Measurements from ENCODE around the gene CEP170B. TPM values are rescaled to one million over a fixed set of nuclear protein-coding genes. Genes with fewer than 3 reads are reported as not detected.

CEP170B gene
- total RNA-seq, 1 donor from 2014 or later, result 55.4 TPM

DNA sequence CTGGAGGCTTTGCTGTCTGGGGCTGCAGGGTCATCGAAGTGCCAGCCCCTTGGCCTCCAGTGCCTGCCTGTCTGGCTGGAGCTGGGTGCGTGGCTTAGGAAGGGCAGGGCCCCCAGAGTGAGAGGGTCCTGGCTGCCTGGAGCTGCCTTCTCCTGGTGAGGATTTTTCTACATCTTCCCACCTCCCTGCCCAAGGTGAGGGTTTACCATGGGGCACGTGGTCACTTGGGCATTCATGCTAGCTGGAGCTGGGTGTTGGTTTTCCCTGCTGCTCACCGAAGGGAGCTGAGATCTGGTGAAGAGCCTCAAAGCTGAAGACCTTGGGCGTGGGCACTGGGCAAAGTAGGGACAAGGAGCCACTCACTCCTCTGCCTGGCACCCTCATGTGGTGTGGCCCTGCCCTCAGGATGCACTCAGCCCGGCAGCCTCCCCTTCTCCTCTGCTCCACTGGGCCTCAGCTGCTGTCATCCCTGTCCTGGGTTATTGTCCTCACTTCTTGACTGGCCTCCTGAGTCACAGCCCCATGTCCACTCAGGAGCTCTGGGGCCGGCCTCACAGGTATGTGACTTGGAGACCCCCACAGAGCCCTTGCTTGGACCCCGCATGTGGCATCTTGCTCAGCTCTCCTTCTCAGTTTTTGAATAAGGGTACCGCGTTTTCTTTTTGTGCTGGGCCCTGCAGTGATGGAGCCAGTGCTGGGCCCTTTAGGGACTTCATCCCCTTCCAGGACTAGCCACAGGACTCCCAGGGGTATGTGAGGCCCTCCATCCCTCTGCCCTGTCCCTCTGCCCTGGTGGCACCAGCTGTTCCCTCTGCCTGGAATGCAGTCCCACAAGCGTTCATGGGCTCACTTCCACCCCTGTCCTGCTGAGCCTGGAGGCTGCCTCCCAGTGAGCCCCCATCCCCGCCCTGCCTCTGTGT, 1.6 kb downstream of the CEP170B start:
- DNase-seq (ENCODE audit: low read depth) (no peak), FAIRE-seq (no peak)
- Histone ChIP-seq H3K27me3 (ENCODE audit: insufficient read depth, low read length) (peaks cover 14% of the 10 kb centered on the region), H3K9ac (ENCODE audit: low read length) (peak overlapping the region; percentile 86), H3K9me3 (ENCODE audit: insufficient read depth, low read depth, low read length) (no peaks in the 10 kb centered on the region), H3K4me1 (ENCODE audit: insufficient read depth, low read length) (peaks cover 11% of the 10 kb centered on the region), H3K4me3 (ENCODE audit: insufficient read depth, low read depth, low read length) (peak overlapping the region; percentile 59), H3K36me3 (ENCODE audit: insufficient read depth, low read length) (no peaks in the 10 kb centered on the region), H3K27ac (ENCODE audit: low read depth, low read length) (no peak overlapping the region), H2AFZ (ENCODE audit: low read depth, low read length) (no peak overlapping the region), H3K4me2 (ENCODE audit: low read length) (peak overlapping the region; percentile 90), H4K20me1 (ENCODE audit: insufficient read depth, low read length) (peaks cover 57% of the 10 kb centered on the region), H3K79me2 (ENCODE audit: insufficient read depth, low read length) (peaks cover 60% of the 10 kb centered on the region)
- H3K27ac Mint-ChIP-seq (ENCODE audit: unreplicated experiment), result peak overlapping the region; percentile 72
- H3K4me3 Mint-ChIP-seq (ENCODE audit: unreplicated experiment), result peak overlapping the region; percentile 84
- H3K27me3 Mint-ChIP-seq (ENCODE audit: low read depth, unreplicated experiment), result peaks cover 3% of the 10 kb centered on the region
- H3K36me3 Mint-ChIP-seq (ENCODE audit: low read depth, unreplicated experiment), result peaks cover 2% of the 10 kb centered on the region
- TF ChIP-seq, protein P1, sequence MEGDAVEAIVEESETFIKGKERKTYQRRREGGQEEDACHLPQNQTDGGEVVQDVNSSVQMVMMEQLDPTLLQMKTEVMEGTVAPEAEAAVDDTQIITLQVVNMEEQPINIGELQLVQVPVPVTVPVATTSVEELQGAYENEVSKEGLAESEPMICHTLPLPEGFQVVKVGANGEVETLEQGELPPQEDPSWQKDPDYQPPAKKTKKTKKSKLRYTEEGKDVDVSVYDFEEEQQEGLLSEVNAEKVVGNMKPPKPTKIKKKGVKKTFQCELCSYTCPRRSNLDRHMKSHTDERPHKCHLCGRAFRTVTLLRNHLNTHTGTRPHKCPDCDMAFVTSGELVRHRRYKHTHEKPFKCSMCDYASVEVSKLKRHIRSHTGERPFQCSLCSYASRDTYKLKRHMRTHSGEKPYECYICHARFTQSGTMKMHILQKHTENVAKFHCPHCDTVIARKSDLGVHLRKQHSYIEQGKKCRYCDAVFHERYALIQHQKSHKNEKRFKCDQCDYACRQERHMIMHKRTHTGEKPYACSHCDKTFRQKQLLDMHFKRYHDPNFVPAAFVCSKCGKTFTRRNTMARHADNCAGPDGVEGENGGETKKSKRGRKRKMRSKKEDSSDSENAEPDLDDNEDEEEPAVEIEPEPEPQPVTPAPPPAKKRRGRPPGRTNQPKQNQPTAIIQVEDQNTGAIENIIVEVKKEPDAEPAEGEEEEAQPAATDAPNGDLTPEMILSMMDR (IDR thresholded peaks at IDR 0.05; ENCODE audit: insufficient read depth, low read depth, low read length), result no peak
- TF ChIP-seq EZH2 (IDR thresholded peaks at IDR 0.05; ENCODE audit: insufficient read depth, low read length), result no peak
- H3K9me3 Mint-ChIP-seq (ENCODE audit: unreplicated experiment), result no peaks in the 10 kb centered on the region
- H3K4me1 Mint-ChIP-seq (ENCODE audit: low read depth, unreplicated experiment), result peaks cover 14% of the 10 kb centered on the region

DNA sequence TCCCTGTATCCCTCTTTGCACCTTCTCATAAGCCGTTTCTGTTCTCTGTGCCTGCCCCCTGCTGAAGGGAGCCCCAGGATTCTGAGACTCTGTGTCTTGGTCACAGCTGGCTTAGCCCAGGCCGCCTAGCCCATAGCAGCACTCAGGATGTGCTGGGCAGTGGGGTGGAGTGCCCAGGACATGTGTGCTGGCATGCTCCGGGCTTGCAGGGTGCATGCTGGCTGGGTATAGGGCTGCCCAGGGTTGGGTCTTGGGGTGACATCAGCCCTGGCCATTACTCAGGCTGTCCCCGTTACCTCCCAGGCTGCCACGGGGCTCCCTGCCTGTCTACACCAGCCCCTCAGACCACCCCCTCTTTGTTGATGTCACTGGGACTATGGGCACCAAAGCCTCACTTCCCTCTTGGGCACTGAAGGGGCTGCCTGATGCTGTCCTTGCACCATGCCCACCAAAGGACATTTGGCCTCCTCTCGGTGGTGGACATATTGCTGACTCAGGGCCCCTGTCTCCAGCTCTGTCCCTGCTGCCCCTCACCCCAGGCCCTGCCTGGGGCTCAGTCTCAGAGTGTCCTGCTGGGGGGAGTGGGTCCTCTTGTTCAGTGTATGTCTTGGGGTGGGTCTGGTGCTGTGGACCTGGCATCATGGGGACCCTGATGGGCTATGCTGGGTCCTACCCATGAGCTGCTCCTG, 2.4 kb downstream of the CEP170B start:
- Mint-ChIP-seq H3K27me3 (ENCODE audit: low read depth, unreplicated experiment) (peaks cover 3% of the 10 kb centered on the region), H3K4me3 (ENCODE audit: unreplicated experiment) (peak overlapping the region; percentile 84), H3K9me3 (ENCODE audit: unreplicated experiment) (no peaks in the 10 kb centered on the region), H3K4me1 (ENCODE audit: low read depth, unreplicated experiment) (peaks cover 16% of the 10 kb centered on the region), H3K27ac (ENCODE audit: unreplicated experiment) (no peak overlapping the region), H3K36me3 (ENCODE audit: low read depth, unreplicated experiment) (peaks cover 2% of the 10 kb centered on the region)
- Histone ChIP-seq H4K20me1 (ENCODE audit: insufficient read depth, low read length) (peaks cover 65% of the 10 kb centered on the region), H3K79me2 (ENCODE audit: insufficient read depth, low read length) (peaks cover 68% of the 10 kb centered on the region), H2AFZ (ENCODE audit: low read depth, low read length) (no peak overlapping the region), H3K4me2 (ENCODE audit: low read length) (peak overlapping the region; percentile 90), H3K9me3 (ENCODE audit: insufficient read depth, low read depth, low read length) (no peaks in the 10 kb centered on the region), H3K4me3 (ENCODE audit: insufficient read depth, low read depth, low read length) (no peak overlapping the region), H3K4me1 (ENCODE audit: insufficient read depth, low read length) (peaks cover 15% of the 10 kb centered on the region), H3K36me3 (ENCODE audit: insufficient read depth, low read length) (no peaks in the 10 kb centered on the region), H3K9ac (ENCODE audit: low read length) (no peak overlapping the region), H3K27ac (ENCODE audit: low read depth, low read length) (no peak overlapping the region), H3K27me3 (ENCODE audit: insufficient read depth, low read length) (peaks cover 14% of the 10 kb centered on the region)
- DNase-seq (ENCODE audit: low read depth) (no peak), FAIRE-seq (no peak)
- TF ChIP-seq, protein P1 (IDR thresholded peaks at IDR 0.05; ENCODE audit: insufficient read depth, low read depth, low read length), result no peak
- no peak for TF ChIP-seq EZH2 (IDR thresholded peaks at IDR 0.05; ENCODE audit: insufficient read depth, low read length)

All from astrocyte (in vitro differentiated cells and primary cell).